KMS-11 (cell line): ENCODE data around the gene SNCA.

ENCODE experiments used
- H2AFZ ChIP-seq: fragments of 200-600 bp; sonication (generic); 2 replicates; pipeline ENCODE4 v1.6.1; 2016; ENCODE audit warnings: antibody characterized with exemption, mixed run types, low read depth
- H3K27ac ChIP-seq: fragments of 200-600 bp; sonication (generic); 2 replicates; pipeline ENCODE4 v1.6.1; 2016; ENCODE audit warnings: mild to moderate bottlenecking, mixed run types
- H3K27me3 ChIP-seq: fragments of 200-600 bp; sonication (generic); 2 replicates; pipeline ENCODE4 v1.6.1; 2017; ENCODE audit warnings: mild to moderate bottlenecking, low read depth, mixed run types, moderate library complexity; ENCODE audit not compliant: insufficient read depth
- H3K36me3 ChIP-seq: fragments of 200-600 bp; sonication (generic); 2 replicates; pipeline ENCODE4 v1.6.1; 2017; ENCODE audit warnings: mild to moderate bottlenecking, mixed run types; ENCODE audit not compliant: insufficient read depth
- H3K4me1 ChIP-seq: fragments of 200-600 bp; sonication (generic); 2 replicates; pipeline ENCODE4 v1.6.1; 2016; ENCODE audit warnings: mild to moderate bottlenecking, low read depth, mixed run types; ENCODE audit not compliant: poor library complexity, severe bottlenecking
- H3K4me2 ChIP-seq: fragments of 200-600 bp; sonication (generic); 2 replicates; pipeline ENCODE4 v1.7.0; 2016; ENCODE audit warnings: mild to moderate bottlenecking, mixed run types
- H3K4me3 ChIP-seq: fragments of 200-600 bp; sonication (generic); IDR thresholded peaks from 2 replicates; pipeline ENCODE4 v1.6.1; 2017; ENCODE audit warnings: low read depth, low read length, mixed read lengths; ENCODE audit not compliant: insufficient read depth
- H3K79me2 ChIP-seq: fragments of 200-600 bp; sonication (generic); 2 replicates; pipeline ENCODE4 v1.6.1; 2016; ENCODE audit warnings: low read depth, mixed run types; ENCODE audit not compliant: insufficient read depth
- H3K9ac ChIP-seq: fragments of 200-600 bp; sonication (generic); 2 replicates; pipeline ENCODE4 v1.6.1; 2016; ENCODE audit warnings: mild to moderate bottlenecking, mixed run types
- H4K20me1 ChIP-seq: fragments of 200-600 bp; sonication (generic); 2 replicates; pipeline ENCODE4 v1.6.1; 2016; ENCODE audit warnings: mild to moderate bottlenecking, mixed run types; ENCODE audit not compliant: insufficient read depth
- TF ChIP-seq, protein P1 (sequence below): fragments of 200-600 bp; sonication (generic); conservative IDR thresholded peaks from 2 replicates; pipeline ENCODE4 v1.6.1; 2017; ENCODE audit warnings: low read depth, mild to moderate bottlenecking, antibody characterized with exemption, low read length, moderate library complexity, mixed read lengths

SNCA gene

DNA sequence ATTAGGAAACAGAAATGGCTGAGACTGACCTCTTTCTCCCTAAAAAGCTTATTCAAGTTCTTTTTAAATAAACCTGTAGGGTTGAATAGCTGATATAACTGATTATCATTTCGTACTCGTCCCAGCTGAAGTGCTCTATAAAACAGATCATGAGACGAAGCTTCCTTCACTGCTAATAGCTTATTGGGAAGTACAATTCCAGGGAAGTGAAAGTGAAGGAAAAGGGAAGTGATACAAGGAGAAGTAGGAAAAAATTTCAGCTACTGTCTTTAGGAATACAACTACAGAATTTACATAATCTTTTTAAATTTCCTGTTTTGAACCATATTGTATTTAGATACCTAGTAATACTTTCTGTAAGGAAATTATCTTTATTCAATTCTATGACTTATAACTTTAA lies 103.0 kb downstream of the SNCA start:
- no peak overlapping the region for H3K27ac ChIP-seq
- H3K4me1 ChIP-seq, result no peaks in the 10 kb centered on the region
- TF ChIP-seq, protein P1, sequence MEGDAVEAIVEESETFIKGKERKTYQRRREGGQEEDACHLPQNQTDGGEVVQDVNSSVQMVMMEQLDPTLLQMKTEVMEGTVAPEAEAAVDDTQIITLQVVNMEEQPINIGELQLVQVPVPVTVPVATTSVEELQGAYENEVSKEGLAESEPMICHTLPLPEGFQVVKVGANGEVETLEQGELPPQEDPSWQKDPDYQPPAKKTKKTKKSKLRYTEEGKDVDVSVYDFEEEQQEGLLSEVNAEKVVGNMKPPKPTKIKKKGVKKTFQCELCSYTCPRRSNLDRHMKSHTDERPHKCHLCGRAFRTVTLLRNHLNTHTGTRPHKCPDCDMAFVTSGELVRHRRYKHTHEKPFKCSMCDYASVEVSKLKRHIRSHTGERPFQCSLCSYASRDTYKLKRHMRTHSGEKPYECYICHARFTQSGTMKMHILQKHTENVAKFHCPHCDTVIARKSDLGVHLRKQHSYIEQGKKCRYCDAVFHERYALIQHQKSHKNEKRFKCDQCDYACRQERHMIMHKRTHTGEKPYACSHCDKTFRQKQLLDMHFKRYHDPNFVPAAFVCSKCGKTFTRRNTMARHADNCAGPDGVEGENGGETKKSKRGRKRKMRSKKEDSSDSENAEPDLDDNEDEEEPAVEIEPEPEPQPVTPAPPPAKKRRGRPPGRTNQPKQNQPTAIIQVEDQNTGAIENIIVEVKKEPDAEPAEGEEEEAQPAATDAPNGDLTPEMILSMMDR, result no peak
- no peak overlapping the region for H3K4me2 ChIP-seq
- H3K9ac ChIP-seq, result no peak overlapping the region
- no peaks in the 10 kb centered on the region for H3K79me2 ChIP-seq
- H3K27me3 ChIP-seq, result no peaks in the 10 kb centered on the region
- no peaks in the 10 kb centered on the region for H4K20me1 ChIP-seq
- no peak overlapping the region for H3K4me3 ChIP-seq
- H3K36me3 ChIP-seq, result no peaks in the 10 kb centered on the region
- H2AFZ ChIP-seq, result no peak overlapping the region

GRCh38 chr4:89727238-89727637 lies 109.7 kb downstream of the SNCA start:
- no peaks in the 10 kb centered on the region for H4K20me1 ChIP-seq
- no peak overlapping the region for H3K4me3 ChIP-seq
- TF ChIP-seq, protein P1, result no peak
- H3K27me3 ChIP-seq, result no peaks in the 10 kb centered on the region
- no peak overlapping the region for H2AFZ ChIP-seq
- no peaks in the 10 kb centered on the region for H3K4me1 ChIP-seq
- H3K9ac ChIP-seq, result no peak overlapping the region
- H3K27ac ChIP-seq, result no peak overlapping the region
- H3K4me2 ChIP-seq, result no peak overlapping the region
- H3K79me2 ChIP-seq, result no peaks in the 10 kb centered on the region
- H3K36me3 ChIP-seq, result no peaks in the 10 kb centered on the region

- H3K27ac ChIP-seq, result no peak overlapping the region
- no peak overlapping the region for H3K4me3 ChIP-seq
- no peaks in the 10 kb centered on the region for H3K4me1 ChIP-seq
- H2AFZ ChIP-seq, result no peak overlapping the region
- TF ChIP-seq, protein P1, result no peak
- H3K27me3 ChIP-seq, result no peaks in the 10 kb centered on the region
- no peaks in the 10 kb centered on the region for H4K20me1 ChIP-seq
- no peaks in the 10 kb centered on the region for H3K36me3 ChIP-seq
- no peak overlapping the region for H3K9ac ChIP-seq
- no peak overlapping the region for H3K4me2 ChIP-seq
- no peaks in the 10 kb centered on the region for H3K79me2 ChIP-seq
These were observed 111.7 kb downstream of the SNCA start for GRCh38 chr4:89725268-89725667.

DNA sequence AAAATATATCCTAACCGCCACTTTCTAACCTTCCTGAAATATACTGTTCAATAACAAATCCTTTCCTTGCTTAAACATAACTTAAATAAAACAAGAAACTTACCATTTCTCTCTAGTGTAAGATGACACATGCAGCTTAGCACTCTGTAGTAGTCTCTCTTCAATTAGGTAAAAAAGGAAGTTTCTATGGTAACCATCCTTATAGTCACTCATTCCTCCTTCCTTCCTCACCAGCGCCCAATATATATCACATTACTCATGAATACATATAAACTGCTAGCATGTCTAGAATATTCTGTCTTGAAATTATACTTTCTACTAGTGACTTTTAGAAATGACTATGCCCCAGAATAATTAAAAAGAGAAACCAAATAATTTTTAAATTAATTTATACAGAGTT lies 112.2 kb downstream of the SNCA start:
- no peaks in the 10 kb centered on the region for H3K4me1 ChIP-seq
- H3K4me3 ChIP-seq, result no peak overlapping the region
- H3K36me3 ChIP-seq, result no peaks in the 10 kb centered on the region
- H3K27me3 ChIP-seq, result no peaks in the 10 kb centered on the region
- TF ChIP-seq, protein P1, result no peak
- no peak overlapping the region for H3K27ac ChIP-seq
- H2AFZ ChIP-seq, result no peak overlapping the region
- no peak overlapping the region for H3K9ac ChIP-seq
- H3K79me2 ChIP-seq, result no peaks in the 10 kb centered on the region
- H3K4me2 ChIP-seq, result no peak overlapping the region
- no peaks in the 10 kb centered on the region for H4K20me1 ChIP-seq
